Measurements from ENCODE around the gene FBXL19. TPM values are rescaled to one million over a fixed set of nuclear protein-coding genes. Genes with fewer than 3 reads are reported as not detected.

Gene FBXL19
- total and polyA plus RNA-seq, 2 donors (not counting 1 experiment from before 2014, with no cell fraction given): 9.0 to 25.0 TPM

- peak within 1 kb of the TSS; percentile 69 to 76 for H3K27ac ChIP-seq (ENCODE audit: low read length in 2 of 2)
- Mint-ChIP-seq H3K27me3 (no peaks in the 10 kb centered on the region), H3K9me3 (ENCODE audit: insufficient read depth) (no peaks in the 10 kb centered on the region), H3K27ac (peak within 1 kb of the TSS; percentile 93), H3K4me1 (peaks cover 49% of the 10 kb centered on the region), H3K4me3 (peak within 1 kb of the TSS; percentile 91)
- 16% methylated on average over 21 of the region's 31 CpGs for WGBS (ENCODE audit: insufficient coverage)
- TF ChIP-seq EZH2 (IDR thresholded peaks at IDR 0.05; ENCODE audit: borderline replicate concordance, insufficient read depth, low read depth, low read length, poor library complexity, severe bottlenecking): no peak
- no peak for TF ChIP-seq CTCF (IDR thresholded peaks at IDR 0.05)
- H3K9me3 ChIP-seq (ENCODE audit: control extremely low read depth in 1 of 3, control insufficient read depth in 2 of 3, insufficient read depth in 1 of 3, low read length in 2 of 3): peaks cover 0 to 2% (median 0%) of the 10 kb centered on the region in 3 donors
- POLR2A ChIA-PET: interaction anchor here (0.6 to 2.2 kb wide), 3 partner anchors 21 to 560 kb away, joined by 3 to 15 read pairs (median 5); no protein-coding TSS in a partner anchor
- H3K4me2 ChIP-seq (replicated peaks; ENCODE audit: low read depth, low read length, poor library complexity, severe bottlenecking): peak within 1 kb of the TSS; percentile 93
- H3K9ac ChIP-seq (ENCODE audit: low read length): peak within 1 kb of the TSS; percentile 62
- H3K4me1 ChIP-seq (ENCODE audit: control insufficient read depth in 2 of 2, insufficient read depth in 2 of 2, low read length in 2 of 2): peaks cover 36 to 48% of the 10 kb centered on the region in 2 donors
- no peak for ATAC-seq (ENCODE audit: low read depth)
- intact Hi-C loops (cut with micrococcal nuclease): no loop called here
- CTCF ChIA-PET: interaction anchor here (0.7 to 3.5 kb wide), 3 partner anchors 21 to 51 kb away, joined by 3 to 25 read pairs (median 5); no protein-coding TSS in a partner anchor
- no peaks in the 10 kb centered on the region for H3K36me3 ChIP-seq (replicated peaks in 1 of 2; ENCODE audit: control extremely low read depth in 1 of 2, control insufficient read depth in 1 of 2, extremely low read depth in 1 of 2, insufficient read depth in 2 of 2, low read length in 1 of 2)
- H3K4me3 ChIP-seq (ENCODE audit: control extremely low read depth in 1 of 5, extremely low read depth in 1 of 5, insufficient read depth in 1 of 5, low read depth in 2 of 5, low read length in 4 of 5): peak within 1 kb of the TSS in 4 of 5 experiments; percentile 43 to 68 (median 60)
- H3K79me2 ChIP-seq (ENCODE audit: control insufficient read depth, insufficient read depth, low read length): peaks cover 8% of the 10 kb centered on the region
- H3K27me3 ChIP-seq (replicated peaks in 1 of 4; ENCODE audit: control extremely low read depth in 1 of 4, control insufficient read depth in 3 of 4, insufficient read depth in 4 of 4, low read length in 3 of 4): no peaks in the 10 kb centered on the region
- H2AFZ ChIP-seq (ENCODE audit: insufficient read depth, low read depth, low read length, poor library complexity, severe bottlenecking): peak within 1 kb of the TSS; percentile 94
- peaks cover 8% of the 10 kb centered on the region for H4K20me1 ChIP-seq (ENCODE audit: control insufficient read depth, insufficient read depth, low read length, poor library complexity, severe bottlenecking)
- DNase-seq: no peak
These were observed 27.0 kb upstream of the FBXL19 start, which contains the start of gene CTF1 for GRCh38 chr16:30896261-30896888. CTF1 (plus strand) TSS chr16:30896614; CDS start chr16:30896644, 30 bp downstream.

Data from B cell (primary cell).